HepG2 (cell line): ENCODE measurements around the gene ZNF860. TPM values are rescaled to one million over a fixed set of nuclear protein-coding genes. Genes with fewer than 3 reads are reported as not detected.

ENCODE experiments used
- ATRX ChIP-seq: sonication (generic); formaldehyde crosslinking; IDR thresholded peaks from 2 replicates; pipeline ENCODE4 v1.4.0; 2020; ENCODE audit warnings: missing genetic modification reagents, borderline replicate concordance
- DDIT3 ChIP-seq: sonication (generic); formaldehyde crosslinking; IDR thresholded peaks from 2 replicates; pipeline ENCODE4 v1.4.0; 2020; ENCODE audit warnings: mild to moderate bottlenecking, missing genetic modification reagents
- JARID2 ChIP-seq: sonication (generic); formaldehyde crosslinking; IDR thresholded peaks from 2 replicates; pipeline ENCODE4 v1.8.1; 2023; ENCODE audit warnings: missing genetic modification reagents, inconsistent platforms; ENCODE audit not compliant: insufficient replicate concordance
- MAF1 ChIP-seq: sonication (generic); formaldehyde crosslinking; IDR thresholded peaks from 2 replicates; pipeline ENCODE4 v1.5.0; 2020; ENCODE audit warnings: missing genetic modification reagents, borderline replicate concordance
- MIER2 ChIP-seq: IDR thresholded peaks from 2 replicates; pipeline ENCODE4 v1.6.1; 2016; ENCODE audit warnings: missing biosample characterization, missing genetic modification reagents
- PHF8 ChIP-seq: sonication (generic); formaldehyde crosslinking; IDR thresholded peaks from 2 replicates; pipeline ENCODE4 v1.5.0; 2020; ENCODE audit warnings: missing genetic modification reagents
- RBM39 ChIP-seq: fragments of 200-400 bp; formaldehyde crosslinking; IDR thresholded peaks from one replicate; pipeline ENCODE4 v1.6.1; 2018; ENCODE audit warnings: antibody characterized with exemption, mild to moderate bottlenecking, low read depth, low read length; ENCODE audit not compliant: poor library complexity, severe bottlenecking
- SIN3B ChIP-seq: fragments of 150-350 bp; IDR thresholded peaks from 2 replicates; pipeline ENCODE4 v1.6.1; 2014; ENCODE audit warnings: low read length
- SMAD3 ChIP-seq: sonication (generic); formaldehyde crosslinking; IDR thresholded peaks from 2 replicates; pipeline ENCODE4 v1.4.0; 2020; ENCODE audit warnings: missing genetic modification reagents
- SNAI1 ChIP-seq: sonication (generic); formaldehyde crosslinking; IDR thresholded peaks from 2 replicates; pipeline ENCODE4 v1.5.0; 2020; ENCODE audit warnings: mild to moderate bottlenecking, missing genetic modification reagents, borderline replicate concordance
- SRSF1 ChIP-seq: fragments of 200-400 bp; formaldehyde crosslinking; optimal IDR thresholded peaks from 2 replicates; pipeline ENCODE3; 2017; ENCODE audit warnings: mild to moderate bottlenecking, low read depth, low read length, moderate library complexity
- SUZ12 ChIP-seq: fragments of 150-350 bp; IDR thresholded peaks from 2 replicates; pipeline ENCODE4 v1.6.1; 2014; ENCODE audit warnings: low read depth, low read length
- TERF1 ChIP-seq: sonication (generic); formaldehyde crosslinking; IDR thresholded peaks from 2 replicates; pipeline ENCODE4 v1.8.0; 2022; ENCODE audit warnings: mild to moderate bottlenecking, missing genetic modification reagents, moderate library complexity
- THAP7 ChIP-seq: sonication (generic); formaldehyde crosslinking; IDR thresholded peaks from 2 replicates; pipeline ENCODE4 v1.8.1; 2023; ENCODE audit warnings: mild to moderate bottlenecking, missing genetic modification reagents
- TP53 ChIP-seq: sonication (generic); formaldehyde crosslinking; conservative IDR thresholded peaks from 2 replicates; pipeline ENCODE4 v1.4.0; 2020; ENCODE audit warnings: missing genetic modification reagents
- TRAFD1 ChIP-seq: sonication (generic); formaldehyde crosslinking; IDR thresholded peaks from 2 replicates; pipeline ENCODE4 v1.5.1; 2020; ENCODE audit warnings: missing genetic modification reagents, mild to moderate bottlenecking, borderline replicate concordance
- ZFP1 ChIP-seq: IDR thresholded peaks from 2 replicates; pipeline ENCODE4 v1.6.1; 2016
- ZMYM3 ChIP-seq: sonication (generic); formaldehyde crosslinking; IDR thresholded peaks from 2 replicates; pipeline ENCODE4 v1.5.1; 2020; ENCODE audit warnings: mild to moderate bottlenecking, missing genetic modification reagents
- ZNF354B ChIP-seq: sonication (generic); formaldehyde crosslinking; IDR thresholded peaks from 2 replicates; pipeline ENCODE4 v1.8.0; 2022; ENCODE audit warnings: mild to moderate bottlenecking, missing genetic modification reagents
- ZNF737 ChIP-seq: sonication (generic); formaldehyde crosslinking; IDR thresholded peaks from 2 replicates; pipeline ENCODE4 v1.5.0; 2020; ENCODE audit warnings: missing genetic modification reagents, mild to moderate bottlenecking, borderline replicate concordance
- ZNF772 ChIP-seq: sonication (generic); formaldehyde crosslinking; IDR thresholded peaks from 2 replicates; pipeline ENCODE4 v1.5.0; 2020; ENCODE audit warnings: mild to moderate bottlenecking, missing genetic modification reagents
- ZNF839 ChIP-seq: sonication (generic); formaldehyde crosslinking; IDR thresholded peaks from 2 replicates; pipeline ENCODE4 v1.4.0; 2020; ENCODE audit warnings: missing genetic modification reagents, mild to moderate bottlenecking, borderline replicate concordance
- polyA plus RNA-seq, 8 experiments: library from polyadenylated mRNA; depleted of rRNA in 3 of 8; stranded (reverse) in 7 of 8; unstranded in 1 of 8; fragments of >200 nt; fragmentation: Illumina TruSeq in 4 of 8; extraction: Trizol in 4 of 8; gene quantifications; 2 replicates each; pipeline versions ENCODE4 v1.2.1 to v1.2.3, GENCODE V29; 2011 to 2016; ENCODE audit warnings: low read depth in 4 of 8, missing spikeins in 1 of 8, mixed read lengths in 1 of 8; ENCODE audit not compliant: insufficient read depth in 1 of 8
- total RNA-seq, 5 experiments: library from RNA; depleted of rRNA; stranded (reverse); fragments of >200 nt; fragmentation: Illumina TruSeq; extraction: Trizol; gene quantifications; 2 replicates each; pipeline ENCODE4 v1.2.3, GENCODE V29; 2016; ENCODE audit warnings: low read depth in 1 of 5

The ZNF860 gene
- total and polyA plus RNA-seq, 2 of the 13 experiments (the other 11 are each of a cell fraction or from before 2014, with no cell fraction given), result 0.55 to 0.73 TPM

GRCh38 chr3:31981206-31982181 lies at the start of gene ZNF860, which contains the start of gene OSBPL10 (continued):
- TF ChIP-seq MAF1 (CRISPR knock-in tag) (no peak), ZNF737 (CRISPR knock-in tag) (no peak), ZMYM3 (peak; percentile 24; the same call in 1 of the 2 replicates), PHF8 (peak; percentile 62), ZNF354B (no peak), SRSF1 (no peak), ZNF772 (CRISPR knock-in tag) (no peak), ZNF839 (CRISPR knock-in tag) (no peak), SUZ12 (no peak), ZFP1 (no peak), SMAD3 (CRISPR knock-in tag) (no peak), JARID2 (no peak), MIER2 (CRISPR knock-in tag) (no peak), ATRX (no peak), TERF1 (CRISPR knock-in tag) (no peak), TP53 (no peak; the same call in 1 of the 2 replicates), DDIT3 (no peak), TRAFD1 (CRISPR knock-in tag) (no peak), RBM39 (no peak), SNAI1 (no peak), SIN3B (no peak), THAP7 (CRISPR knock-in tag) (0 out of 2 replicates have a peak, but pooled peaks have one; percentile 27)
